Measurements from ENCODE around the gene GAPT.

DNA sequence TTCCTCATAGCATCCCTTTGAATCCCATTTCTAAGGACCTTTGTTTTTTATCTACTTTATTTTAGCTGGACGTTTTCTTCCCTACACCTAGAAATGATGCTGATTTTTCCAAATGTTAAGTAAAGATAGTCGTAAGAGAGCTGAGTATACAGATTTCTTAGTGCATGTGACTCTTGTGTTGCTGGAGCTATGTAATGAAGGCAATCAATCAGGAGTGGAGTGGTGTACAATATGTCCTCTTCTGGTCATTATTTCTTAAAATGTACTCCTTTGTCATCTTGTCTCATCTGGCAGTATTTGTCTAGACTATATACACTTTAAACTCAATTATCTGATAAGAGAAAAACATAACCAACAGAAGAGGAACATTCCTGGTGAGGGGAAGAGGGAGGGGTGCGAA lies 13.5 kb downstream of the GAPT start:
- TF ChIP-seq, protein P1, sequence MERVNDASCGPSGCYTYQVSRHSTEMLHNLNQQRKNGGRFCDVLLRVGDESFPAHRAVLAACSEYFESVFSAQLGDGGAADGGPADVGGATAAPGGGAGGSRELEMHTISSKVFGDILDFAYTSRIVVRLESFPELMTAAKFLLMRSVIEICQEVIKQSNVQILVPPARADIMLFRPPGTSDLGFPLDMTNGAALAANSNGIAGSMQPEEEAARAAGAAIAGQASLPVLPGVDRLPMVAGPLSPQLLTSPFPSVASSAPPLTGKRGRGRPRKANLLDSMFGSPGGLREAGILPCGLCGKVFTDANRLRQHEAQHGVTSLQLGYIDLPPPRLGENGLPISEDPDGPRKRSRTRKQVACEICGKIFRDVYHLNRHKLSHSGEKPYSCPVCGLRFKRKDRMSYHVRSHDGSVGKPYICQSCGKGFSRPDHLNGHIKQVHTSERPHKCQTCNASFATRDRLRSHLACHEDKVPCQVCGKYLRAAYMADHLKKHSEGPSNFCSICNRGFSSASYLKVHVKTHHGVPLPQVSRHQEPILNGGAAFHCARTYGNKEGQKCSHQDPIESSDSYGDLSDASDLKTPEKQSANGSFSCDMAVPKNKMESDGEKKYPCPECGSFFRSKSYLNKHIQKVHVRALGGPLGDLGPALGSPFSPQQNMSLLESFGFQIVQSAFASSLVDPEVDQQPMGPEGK (CRISPR knock-in tag; IDR thresholded peaks at IDR 0.05; ENCODE audit: borderline replicate concordance): no peak
- no peak for TF ChIP-seq ZFP30 (CRISPR knock-in tag; IDR thresholded peaks at IDR 0.05)
- no peak for TF ChIP-seq ZNF8 (CRISPR knock-in tag; IDR thresholded peaks at IDR 0.05)
- TF ChIP-seq, protein P2, sequence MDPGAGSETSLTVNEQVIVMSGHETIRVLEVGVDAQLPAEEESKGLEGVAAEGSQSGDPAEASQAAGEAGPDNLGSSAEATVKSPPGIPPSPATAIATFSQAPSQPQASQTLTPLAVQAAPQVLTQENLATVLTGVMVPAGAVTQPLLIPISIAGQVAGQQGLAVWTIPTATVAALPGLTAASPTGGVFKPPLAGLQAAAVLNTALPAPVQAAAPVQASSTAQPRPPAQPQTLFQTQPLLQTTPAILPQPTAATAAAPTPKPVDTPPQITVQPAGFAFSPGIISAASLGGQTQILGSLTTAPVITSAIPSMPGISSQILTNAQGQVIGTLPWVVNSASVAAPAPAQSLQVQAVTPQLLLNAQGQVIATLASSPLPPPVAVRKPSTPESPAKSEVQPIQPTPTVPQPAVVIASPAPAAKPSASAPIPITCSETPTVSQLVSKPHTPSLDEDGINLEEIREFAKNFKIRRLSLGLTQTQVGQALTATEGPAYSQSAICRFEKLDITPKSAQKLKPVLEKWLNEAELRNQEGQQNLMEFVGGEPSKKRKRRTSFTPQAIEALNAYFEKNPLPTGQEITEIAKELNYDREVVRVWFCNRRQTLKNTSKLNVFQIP (CRISPR knock-in tag; IDR thresholded peaks at IDR 0.05; ENCODE audit: borderline replicate concordance, low read depth): no peak
- no peak for TF ChIP-seq ZNF70 (CRISPR knock-in tag; IDR thresholded peaks at IDR 0.05)
- no peak for TF ChIP-seq GLIS3 (CRISPR knock-in tag; IDR thresholded peaks at IDR 0.05)
- no peak for TF ChIP-seq SNAI2 (CRISPR knock-in tag; IDR thresholded peaks at IDR 0.05)
- TF ChIP-seq, protein P3, sequence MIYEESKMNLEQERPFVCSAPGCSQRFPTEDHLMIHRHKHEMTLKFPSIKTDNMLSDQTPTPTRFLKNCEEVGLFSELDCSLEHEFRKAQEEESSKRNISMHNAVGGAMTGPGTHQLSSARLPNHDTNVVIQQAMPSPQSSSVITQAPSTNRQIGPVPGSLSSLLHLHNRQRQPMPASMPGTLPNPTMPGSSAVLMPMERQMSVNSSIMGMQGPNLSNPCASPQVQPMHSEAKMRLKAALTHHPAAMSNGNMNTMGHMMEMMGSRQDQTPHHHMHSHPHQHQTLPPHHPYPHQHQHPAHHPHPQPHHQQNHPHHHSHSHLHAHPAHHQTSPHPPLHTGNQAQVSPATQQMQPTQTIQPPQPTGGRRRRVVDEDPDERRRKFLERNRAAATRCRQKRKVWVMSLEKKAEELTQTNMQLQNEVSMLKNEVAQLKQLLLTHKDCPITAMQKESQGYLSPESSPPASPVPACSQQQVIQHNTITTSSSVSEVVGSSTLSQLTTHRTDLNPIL (CRISPR knock-in tag; IDR thresholded peaks at IDR 0.05; ENCODE audit: low read depth): no peak
- TF ChIP-seq TOX (CRISPR knock-in tag; IDR thresholded peaks at IDR 0.05; ENCODE audit: borderline replicate concordance): no peak
